K562 (cell line): Measurements from ENCODE around the gene AGK. TPM values are rescaled to one million over a fixed set of nuclear protein-coding genes. Genes with fewer than 3 reads are reported as not detected.

Experiments
- ATAC-seq: fragments of 200-7000 bp; cut with Tn5 transposase; 3 replicates; pipeline ENCODE4 v1.9.1; 2020; ENCODE audit warnings: moderate library complexity
- BruUV-seq: library from RNA; stranded (reverse); fragments of 400-500 nt; replicated peaks from 2 replicates; lab custom pipeline; 2021; lab: Mats Ljungman, UMichigan
- CTCF ChIA-PET: fragments of 300-600 bp; formaldehyde crosslinking; extraction: SDS; loops from one replicate; lab custom pipeline; 2021; ENCODE audit warnings: low intra/inter-chr PET ratio; lab: Yijun Ruan, JAX
- POLR2A ChIA-PET: fragments of 300-600, 350-650 bp; sonication (Branson Sonifier 250); formaldehyde crosslinking; extraction: SDS; loops from one replicate; lab custom pipeline; 2021; ENCODE audit warnings: antibody characterized with exemption, inconsistent platforms; lab: Yijun Ruan, JAX
- DNase-seq, 4 experiments: peaks; one replicate each; pipeline versions ENCODE4 v3.0.0 to v3.0.0-alpha.2; 2011 to 2018; ENCODE audit warnings: low spot score in 3 of 4, mixed read lengths in 3 of 4; ENCODE audit errors: extremely low read depth in 1 of 4
- FAIRE-seq: peaks from 2 replicates; lab custom pipeline; 2011; peaks lifted over from hg19 to GRCh38; lab: Jason Lieb, UNC
- H2AFZ ChIP-seq: 2 replicates; pipeline ENCODE4 v1.6.0; 2011; ENCODE audit warnings: low read depth, low read length, control low read depth, inconsistent platforms
- H3K27ac ChIP-seq: fragments of 200-600 bp; 3 replicates; pipeline ENCODE4 v1.8.0; 2011; ENCODE audit warnings: low read depth, mild to moderate bottlenecking, control low read depth, inconsistent platforms, low read length, moderate library complexity, mixed read lengths; ENCODE audit errors: extremely low read depth
- H3K27me3 ChIP-seq, 2 experiments: fragments of 300-600 bp in 1 of 2; 2 replicates in 1 of 2; 3 replicates in 1 of 2; pipeline versions ENCODE4 v1.6.0 to v1.8.0; 2011; ENCODE audit warnings: inconsistent platforms in 2 of 2, low read length in 2 of 2, mild to moderate bottlenecking in 1 of 2, mixed read lengths in 1 of 2, moderate library complexity in 1 of 2; ENCODE audit not compliant: control insufficient read depth in 2 of 2, insufficient read depth in 2 of 2
- H3K36me3 ChIP-seq: fragments of 300-600 bp; 3 replicates; pipeline ENCODE4 v1.8.0; 2011; ENCODE audit warnings: mild to moderate bottlenecking, low read length, inconsistent platforms; ENCODE audit not compliant: control insufficient read depth, insufficient read depth
- H3K4me1 ChIP-seq, 2 experiments: fragments of 200-600 bp in 1 of 2; replicated peaks in 1 of 2; 2 replicates in 1 of 2; 3 replicates in 1 of 2; pipeline versions ENCODE4 v1.5.1 to v1.8.0; 2011; ENCODE audit warnings: inconsistent platforms in 2 of 2, low read length in 2 of 2, mild to moderate bottlenecking in 1 of 2, mixed read lengths in 1 of 2, moderate library complexity in 1 of 2; ENCODE audit not compliant: control insufficient read depth in 2 of 2, insufficient read depth in 2 of 2
- H3K4me2 ChIP-seq: 2 replicates; pipeline ENCODE4 v1.6.1; 2011; ENCODE audit warnings: low read length, control low read depth, inconsistent platforms, mixed read lengths; ENCODE audit not compliant: insufficient read depth
- H3K4me3 ChIP-seq: fragments of 200-600 bp; sonication (generic), shearing (Covaris generic); 2 replicates; pipeline ENCODE4 v1.5.1; 2016; ENCODE audit warnings: control low read depth, inconsistent platforms
- H3K79me2 ChIP-seq: fragments of 200-600 bp; 3 replicates; pipeline ENCODE4 v1.8.0; 2011; ENCODE audit warnings: low read length, inconsistent platforms; ENCODE audit not compliant: control insufficient read depth, insufficient read depth
- H3K9ac ChIP-seq, 2 experiments: 2 replicates each; pipeline versions ENCODE4 v1.6.0 to v1.6.1; 2011; ENCODE audit warnings: low read depth in 2 of 2, low read length in 2 of 2, control low read depth in 1 of 2, inconsistent platforms in 1 of 2, mild to moderate bottlenecking in 1 of 2, mixed read lengths in 1 of 2; ENCODE audit not compliant: insufficient read depth in 1 of 2
- H3K9me1 ChIP-seq: one replicate; pipeline ENCODE4 v1.6.0; 2011; ENCODE audit warnings: inconsistent platforms, mild to moderate bottlenecking, low read length, moderate library complexity; ENCODE audit not compliant: control insufficient read depth, insufficient read depth
- H3K9me3 ChIP-seq: replicated peaks from 2 replicates; pipeline ENCODE4 v1.5.1; 2011; ENCODE audit warnings: low read depth, low read length, inconsistent platforms; ENCODE audit not compliant: control insufficient read depth, insufficient read depth
- H4K20me1 ChIP-seq: replicated peaks from 2 replicates; pipeline ENCODE4 v1.6.1; 2011; ENCODE audit warnings: low read length, inconsistent platforms, mixed read lengths; ENCODE audit not compliant: control insufficient read depth, insufficient read depth
- ZNF398 ChIP-seq: fragments of 250-450 bp; sonication (Bioruptor Pico); IDR thresholded peaks from 2 replicates; pipeline ENCODE4 v1.8.0; 2021; ENCODE audit warnings: moderate library complexity, mild to moderate bottlenecking, inconsistent platforms
- WGBS: fragments of 100-300 bp; shearing (Covaris generic); methylation state at CpG from one replicate; pipeline ENCODE4 v1.1.6; 2016; ENCODE audit warnings: low coverage, mixed read lengths; ENCODE audit not compliant: insufficient coverage; ENCODE audit errors: missing lambda C conversion rate; 5-methylcytosine and 5-hydroxymethylcytosine counted together
- in situ Hi-C: fragments of 300-500 bp; cut with MboI; formaldehyde crosslinking; loops from 4 replicates; pipeline ENCODE4 v1.15.0; 2018; ENCODE audit warnings: inconsistent platforms, mixed read lengths
- intact Hi-C: fragments of 100-400 bp; cut with micrococcal nuclease; formaldehyde crosslinking; loops from 2 replicates; pipeline ENCODE4 v1.14.2; 2022
- polyA plus RNA-seq, 8 experiments: library from polyadenylated mRNA; depleted of rRNA in 4 of 8; stranded (reverse) in 5 of 8; unstranded in 3 of 8; fragments of >200 nt; fragmentation: Nextera tagmentation in 2 of 8; fragmentation: Illumina TruSeq in 1 of 8; extraction: Ambion mirVana in 2 of 8; extraction: Trizol in 1 of 8; gene quantifications; 2 replicates each; pipeline versions ENCODE4 v1.2.1 to v1.2.3, GENCODE V29; 2011 to 2014; ENCODE audit warnings: inconsistent platforms in 1 of 8, missing spikeins in 1 of 8
- total RNA-seq, 7 experiments: library from RNA; depleted of rRNA in 6 of 7; stranded (reverse); fragments of >200 nt in 6 of 7; fragmentation: Illumina TruSeq in 2 of 7; extraction: Trizol in 2 of 7; gene quantifications; 2 replicates each; pipeline versions ENCODE4 v1.2.1 to v1.2.3, GENCODE V29; 2011 to 2021; ENCODE audit warnings: low replicate concordance in 1 of 7

Gene AGK
- total and polyA plus RNA-seq, 9 of the 15 experiments (the other 6 are each of a cell fraction or from before 2014, with no cell fraction given), result 50.7 to 128 (median 71.8) TPM

- CTCF ChIA-PET, result no interaction called here
- Histone ChIP-seq H3K4me3 (no peak overlapping the region), H3K27ac (no peak overlapping the region), H2AFZ (no peak overlapping the region), H3K9me3 (no peaks in the 10 kb centered on the region), H3K4me1 (peaks cover 0 to 9% of the 10 kb centered on the region in 2 experiments; a peak in 2 of 5 replicates), H3K27me3 (peaks cover 31 to 37% of the 10 kb centered on the region in 2 experiments), H3K36me3 (no peaks in the 10 kb centered on the region), H3K79me2 (no peaks in the 10 kb centered on the region), H3K4me2 (no peak overlapping the region), H3K9me1 (no peaks in the 10 kb centered on the region), H3K9ac (no peak overlapping the region), H4K20me1 (no peaks in the 10 kb centered on the region; the same call in none of the 2 replicates)
- intact Hi-C loops, result no loop called here
- TF ChIP-seq ZNF398, result no peak
- FAIRE-seq, result no peak
- in situ Hi-C loops, result no loop called here
- DNase-seq, result no peak
- no TSS peak for BruUV-seq
- 1% methylated on average over 10 of the region's 10 CpGs for WGBS
- ATAC-seq, result no peak
- POLR2A ChIA-PET, result interaction anchor here (0.8 kb wide), 1 partner anchor 16 kb away, joined by 3 read pairs; no protein-coding TSS in a partner anchor
Observed at GRCh38 chr7:141697211-141697871, 146.1 kb downstream of the AGK start.
